SU-DHL-6 (cell line): Measurements from ENCODE around the gene TRMT10A.

Source experiments
- CTCF ChIP-seq: fragments of 200-600 bp; sonication (generic); IDR thresholded peaks from one replicate; pipeline ENCODE4 v1.5.1; 2017; ENCODE audit warnings: antibody characterized with exemption, mild to moderate bottlenecking, low read length, moderate library complexity; ENCODE audit not compliant: insufficient read depth, poor library complexity, severe bottlenecking
- EZH2phosphoT487 ChIP-seq: fragments of 200-600 bp; sonication (generic), shearing (Covaris generic); conservative IDR thresholded peaks from 2 replicates; pipeline ENCODE4 v1.6.1; 2018; ENCODE audit warnings: mild to moderate bottlenecking, antibody characterized with exemption, low read length, moderate library complexity, mixed read lengths

- TF ChIP-seq CTCF (no peak), EZH2phosphoT487 (no peak)
Measured at GRCh38 chr4:99537674-99538073, 26.2 kb downstream of the TRMT10A start.
